Caki2 (cell line): ENCODE results near the gene GPD2. TPM values are rescaled to one million over a fixed set of nuclear protein-coding genes. Genes with fewer than 3 reads are reported as not detected.

Source experiments
- DNase-seq: peaks from one replicate; pipeline ENCODE4 v3.0.0-alpha.2; 2015; ENCODE audit warnings: low read depth
- in situ Hi-C: cut with HindIII; loops from 2 replicates; pipeline ENCODE4 v1.10.0; 2016; ENCODE audit warnings: low sequenced_read_pairs, low pct_unique_long_range_greater_than_20kb, mixed read lengths
- total RNA-seq: library from RNA; depleted of rRNA; stranded (reverse); fragments of >200 nt; shearing (Covaris generic); gene quantifications from 2 replicates; pipeline ENCODE4 v1.2.3, GENCODE V29; 2014; ENCODE audit warnings: low replicate concordance

Gene GPD2
- total RNA-seq, 1 experiment from 2014 or later, result 22.5 TPM

GRCh38 chr2:156430980-156431358 lies 5.2 kb upstream of the GPD2 start:
- peak; percentile 64 for DNase-seq
- in situ Hi-C loops, result no loop called here

- in situ Hi-C loops, result no loop called here
- DNase-seq, result peak; percentile 53
These were observed 1.5 kb upstream of the GPD2 start for GRCh38 chr2:156434461-156435291.

- DNase-seq, result no peak
- in situ Hi-C loops, result no loop called here
These were observed 822 bp upstream of the GPD2 start for GRCh38 chr2:156435396-156435717.

GRCh38 chr2:156436497-156437085 lies 412 bp downstream of the GPD2 start:
- in situ Hi-C loops, result no loop called here

GRCh38 chr2:156437272-156437930 lies 1.2 kb downstream of the GPD2 start:
- no peak for DNase-seq
- in situ Hi-C loops, result no loop called here

More at GRCh38 chr2:156436497-156437085, 412 bp downstream of the GPD2 start:
- DNase-seq, result no peak

- DNase-seq, result no peak
- in situ Hi-C loops, result no loop called here
These were observed 1.8 kb downstream of the GPD2 start for GRCh38 chr2:156437931-156438410.

- no peak for DNase-seq
- in situ Hi-C loops, result no loop called here
These were observed 6.9 kb downstream of the GPD2 start for GRCh38 chr2:156443089-156443488.

GRCh38 chr2:156445296-156446220 lies 9.4 kb downstream of the GPD2 start:
- peak; percentile 74 for DNase-seq
- in situ Hi-C loops, result no loop called here

- in situ Hi-C loops, result no loop called here
- DNase-seq, result no peak
These were observed 11.6 kb downstream of the GPD2 start for GRCh38 chr2:156447761-156448160.

GRCh38 chr2:156448766-156449165 lies 12.6 kb downstream of the GPD2 start:
- in situ Hi-C loops, result no loop called here
- DNase-seq, result no peak

GRCh38 chr2:156452971-156453370 lies 16.8 kb downstream of the GPD2 start:
- in situ Hi-C loops, result no loop called here

GRCh38 chr2:156455361-156455975 lies 19.3 kb downstream of the GPD2 start:
- peak; percentile 72 for DNase-seq
- in situ Hi-C loops, result no loop called here

More at GRCh38 chr2:156452971-156453370, 16.8 kb downstream of the GPD2 start:
- DNase-seq, result no peak

- in situ Hi-C loops, result no loop called here
- DNase-seq, result peak; percentile 74
These were observed 20.4 kb downstream of the GPD2 start for GRCh38 chr2:156456616-156457015.

- no peak for DNase-seq
- in situ Hi-C loops, result no loop called here
These were observed 21.6 kb downstream of the GPD2 start for GRCh38 chr2:156457523-156458517.

- no peak for DNase-seq
- in situ Hi-C loops, result no loop called here
These were observed 23.5 kb downstream of the GPD2 start for GRCh38 chr2:156459720-156460119.

- DNase-seq, result no peak
- in situ Hi-C loops, result no loop called here
These were observed 27.9 kb downstream of the GPD2 start for GRCh38 chr2:156464106-156464505.

GRCh38 chr2:156465573-156465972 lies 29.4 kb downstream of the GPD2 start:
- in situ Hi-C loops, result no loop called here
- no peak for DNase-seq
